T-helper 9 cell (primary cell): ENCODE data around the gene CCDC127.

Source experiments
- DNase-seq: peaks from one replicate; pipeline ENCODE4 v3.0.0-alpha.2; 2020

The CCDC127 gene

GRCh38 chr5:156411-157072 is 61.4 kb downstream of the CCDC127 start:
- DNase-seq: no peak

- no peak for DNase-seq
Observed at GRCh38 chr5:155651-156410, 62.1 kb downstream of the CCDC127 start.

- DNase-seq: no peak
Observed at GRCh38 chr5:154826-155225, 63.1 kb downstream of the CCDC127 start.

- DNase-seq: no peak
Observed at GRCh38 chr5:154236-154635, 63.7 kb downstream of the CCDC127 start.

GRCh38 chr5:153256-153655 is 64.7 kb downstream of the CCDC127 start:
- DNase-seq: no peak

- no peak for DNase-seq
Observed at GRCh38 chr5:152077-152476, 65.9 kb downstream of the CCDC127 start.

GRCh38 chr5:150746-151145 is 67.2 kb downstream of the CCDC127 start:
- no peak for DNase-seq

GRCh38 chr5:149745-150485 is 68.0 kb downstream of the CCDC127 start:
- no peak for DNase-seq

GRCh38 chr5:147751-148150 is 70.2 kb downstream of the CCDC127 start:
- no peak for DNase-seq
